Neural cell (in vitro differentiated cells): Measurements from ENCODE around the gene CDK13. TPM values are rescaled to one million over a fixed set of nuclear protein-coding genes. Genes with fewer than 3 reads are reported as not detected.

Experiments
- H2AFZ ChIP-seq: fragments of 200-600, 300-800 bp; sonication (generic), shearing (Covaris generic); 2 replicates; pipeline ENCODE4 v1.6.0; 2014; ENCODE audit warnings: low read depth, mild to moderate bottlenecking, antibody characterized with exemption, low read length, moderate library complexity
- H3F3A ChIP-seq: fragments of 200-600 bp; shearing (Covaris generic); 2 replicates; pipeline ENCODE4 v1.6.1; 2016; ENCODE audit warnings: mild to moderate bottlenecking, moderate library complexity, mixed read lengths, antibody characterized with exemption, low read length; ENCODE audit not compliant: insufficient read depth, poor library complexity, severe bottlenecking
- H3K27ac ChIP-seq: fragments of 200-600, 300-800 bp; sonication (generic), shearing (Covaris generic); 2 replicates; pipeline ENCODE4 v1.5.1; 2014; ENCODE audit warnings: mild to moderate bottlenecking, low read length, moderate library complexity
- H3K27me3 ChIP-seq: fragments of 300-800, 200-600 bp; sonication (generic), shearing (Covaris generic); 2 replicates; pipeline ENCODE4 v1.6.0; 2014; ENCODE audit warnings: mild to moderate bottlenecking, low read depth, low read length, moderate library complexity; ENCODE audit not compliant: insufficient read depth
- H3K36me3 ChIP-seq: fragments of 300-800, 200-600 bp; sonication (generic), shearing (Covaris generic); 2 replicates; pipeline ENCODE4 v1.5.1; 2014; ENCODE audit warnings: mild to moderate bottlenecking, antibody characterized with exemption, low read length, moderate library complexity; ENCODE audit not compliant: insufficient read depth
- H3K4me2 ChIP-seq: fragments of 300-800, 200-600 bp; sonication (generic), shearing (Covaris generic); 2 replicates; pipeline ENCODE4 v1.6.0; 2014; ENCODE audit warnings: mild to moderate bottlenecking, low read length
- H3K4me3 ChIP-seq: fragments of 300-800, 200-600 bp; sonication (generic), shearing (Covaris generic); 2 replicates; pipeline ENCODE4 v1.5.1; 2014; ENCODE audit warnings: mild to moderate bottlenecking, low read length, moderate library complexity
- H3K79me2 ChIP-seq: fragments of 200-600 bp; shearing (Covaris generic); replicated peaks from 2 replicates; pipeline ENCODE4 v1.6.0; 2014; ENCODE audit warnings: mild to moderate bottlenecking, low read length, moderate library complexity; ENCODE audit not compliant: insufficient read depth
- H3K9ac ChIP-seq: fragments of 300-800, 200-600 bp; sonication (generic), shearing (Covaris generic); 2 replicates; pipeline ENCODE4 v1.6.1; 2016; ENCODE audit warnings: mild to moderate bottlenecking, low read length, mixed read lengths
- H3K9me2 ChIP-seq: fragments of 200-600 bp; shearing (Covaris generic); 2 replicates; pipeline ENCODE4 v1.6.1; 2016; ENCODE audit warnings: mild to moderate bottlenecking, low read length, mixed read lengths; ENCODE audit not compliant: insufficient read depth
- H3K9me3 ChIP-seq: fragments of 200-600, 300-800 bp; sonication (generic), shearing (Covaris generic); 2 replicates; pipeline ENCODE4 v1.6.1; 2016; ENCODE audit warnings: mild to moderate bottlenecking, mixed run types, low read length, moderate library complexity, mixed read lengths
- H4K20me1 ChIP-seq: fragments of 200-600 bp; shearing (Covaris generic); 2 replicates; pipeline ENCODE4 v1.6.1; 2016; ENCODE audit warnings: mild to moderate bottlenecking, mixed run types; ENCODE audit not compliant: insufficient read depth
- CTCF ChIP-seq: fragments of 450-650 bp; IDR thresholded peaks from 2 replicates; pipeline ENCODE4 v1.5.1; 2014; ENCODE audit warnings: antibody characterized with exemption, mild to moderate bottlenecking, moderate library complexity; ENCODE audit not compliant: poor library complexity, severe bottlenecking
- EP300 ChIP-seq: fragments of 450-650 bp; conservative IDR thresholded peaks from 2 replicates; pipeline ENCODE4 v1.6.1; 2014; ENCODE audit warnings: antibody characterized with exemption, mild to moderate bottlenecking, moderate library complexity; ENCODE audit not compliant: poor library complexity, severe bottlenecking
- EZH2 ChIP-seq: fragments of 200-600, 300-800 bp; shearing (Covaris generic), sonication (generic); IDR thresholded peaks from 2 replicates; pipeline ENCODE4 v1.6.1; 2014; ENCODE audit warnings: antibody characterized with exemption, low read length, borderline replicate concordance, mild to moderate bottlenecking; ENCODE audit not compliant: insufficient read depth, poor library complexity, severe bottlenecking
- MXI1 ChIP-seq: fragments of 450-650 bp; conservative IDR thresholded peaks from 2 replicates; pipeline ENCODE4 v1.6.1; 2014; ENCODE audit warnings: antibody characterized with exemption, mild to moderate bottlenecking; ENCODE audit not compliant: poor library complexity, severe bottlenecking
- POLR2AphosphoS5 ChIP-seq: IDR thresholded peaks from 2 replicates; pipeline ENCODE4 v1.6.1; 2012
- RAD21 ChIP-seq: fragments of 450-650 bp; conservative IDR thresholded peaks from 2 replicates; pipeline ENCODE4 v1.6.1; 2014; ENCODE audit warnings: antibody characterized with exemption, mild to moderate bottlenecking, moderate library complexity
- REST ChIP-seq: IDR thresholded peaks from 2 replicates; pipeline ENCODE4 v1.6.1; 2012; ENCODE audit warnings: borderline replicate concordance
- SMC3 ChIP-seq: fragments of 450-650 bp; conservative IDR thresholded peaks from 2 replicates; pipeline ENCODE4 v1.6.1; 2014; ENCODE audit warnings: antibody characterized with exemption, mild to moderate bottlenecking, moderate library complexity; ENCODE audit not compliant: poor library complexity
- TAF1 ChIP-seq: IDR thresholded peaks from 2 replicates; pipeline ENCODE4 v1.6.1; 2012; ENCODE audit warnings: low read depth
- polyA plus RNA-seq: library from polyadenylated mRNA; depleted of rRNA; stranded (reverse); fragments of >200 nt; gene quantifications from 2 replicates; pipeline ENCODE4 v1.2.3, GENCODE V29; 2014

Gene CDK13
- polyA plus RNA-seq, 1 donor from 2014 or later: 27.0 TPM

GRCh38 chr7:40027545-40027944, 77.5 kb downstream of the CDK13 start:
- Histone ChIP-seq H3K9me2 (no peaks in the 10 kb centered on the region), H3K27ac (no peak overlapping the region), H3K27me3 (no peaks in the 10 kb centered on the region), H3K4me3 (no peak overlapping the region), H3K9ac (no peak overlapping the region), H3F3A (no peaks in the 10 kb centered on the region), H3K79me2 (peaks cover 3% of the 10 kb centered on the region), H3K4me2 (no peak overlapping the region), H2AFZ (no peak overlapping the region), H4K20me1 (no peaks in the 10 kb centered on the region), H3K9me3 (no peaks in the 10 kb centered on the region), H3K36me3 (no peaks in the 10 kb centered on the region)
- TF ChIP-seq TAF1 (no peak), CTCF (no peak), POLR2AphosphoS5 (no peak), RAD21 (no peak), EP300 (no peak), REST (no peak), MXI1 (no peak), SMC3 (no peak), EZH2 (no peak)

GRCh38 chr7:40033826-40034225, 83.8 kb downstream of the CDK13 start:
- no peaks in the 10 kb centered on the region for H4K20me1 ChIP-seq
- H3K9ac ChIP-seq: no peak overlapping the region
- no peak for TF ChIP-seq TAF1
- no peak for TF ChIP-seq REST
- TF ChIP-seq EP300: no peak
- TF ChIP-seq POLR2AphosphoS5: no peak
- no peak for TF ChIP-seq SMC3
- TF ChIP-seq RAD21: no peak
- TF ChIP-seq CTCF: no peak
- no peak for TF ChIP-seq MXI1
- no peak for TF ChIP-seq EZH2
- H3K9me2 ChIP-seq: no peaks in the 10 kb centered on the region
- no peak overlapping the region for H3K4me2 ChIP-seq
- H3K4me3 ChIP-seq: no peak overlapping the region
- H3K9me3 ChIP-seq: no peaks in the 10 kb centered on the region
- H3K27ac ChIP-seq: no peak overlapping the region
- H3F3A ChIP-seq: no peaks in the 10 kb centered on the region
- H3K27me3 ChIP-seq: no peaks in the 10 kb centered on the region
- H2AFZ ChIP-seq: no peak overlapping the region
- H3K79me2 ChIP-seq: peaks cover 3% of the 10 kb centered on the region
- no peaks in the 10 kb centered on the region for H3K36me3 ChIP-seq
